Measurements from ENCODE around the gene POLA1.
"Not testable (repeated sequence)": the region's sequence is repeated elsewhere in the genome, so short reads cannot be mapped to it uniquely, and the experiment has no call there.

POLA1 gene

GRCh38 chrX:24693453-24694202 lies at the start of gene POLA1:
TSS of gene POLA1 (plus strand) at chrX:24693918. CDS start at chrX:24693962, 44 bp downstream.
- peak; percentile 44 to 74 (median 61) for DNase-seq (ENCODE audit: low read depth in 4 of 4, low spot score in 1 of 4)

- DNase-seq (ENCODE audit: low read depth in 4 of 4, low spot score in 1 of 4), result no peak
Observed at GRCh38 chrX:24646006-24646405, 47.7 kb upstream of the POLA1 start.

GRCh38 chrX:24646745-24647182 lies 47.0 kb upstream of the POLA1 start:
- DNase-seq (ENCODE audit: low read depth in 4 of 4, low spot score in 1 of 4), result no peak

DNA sequence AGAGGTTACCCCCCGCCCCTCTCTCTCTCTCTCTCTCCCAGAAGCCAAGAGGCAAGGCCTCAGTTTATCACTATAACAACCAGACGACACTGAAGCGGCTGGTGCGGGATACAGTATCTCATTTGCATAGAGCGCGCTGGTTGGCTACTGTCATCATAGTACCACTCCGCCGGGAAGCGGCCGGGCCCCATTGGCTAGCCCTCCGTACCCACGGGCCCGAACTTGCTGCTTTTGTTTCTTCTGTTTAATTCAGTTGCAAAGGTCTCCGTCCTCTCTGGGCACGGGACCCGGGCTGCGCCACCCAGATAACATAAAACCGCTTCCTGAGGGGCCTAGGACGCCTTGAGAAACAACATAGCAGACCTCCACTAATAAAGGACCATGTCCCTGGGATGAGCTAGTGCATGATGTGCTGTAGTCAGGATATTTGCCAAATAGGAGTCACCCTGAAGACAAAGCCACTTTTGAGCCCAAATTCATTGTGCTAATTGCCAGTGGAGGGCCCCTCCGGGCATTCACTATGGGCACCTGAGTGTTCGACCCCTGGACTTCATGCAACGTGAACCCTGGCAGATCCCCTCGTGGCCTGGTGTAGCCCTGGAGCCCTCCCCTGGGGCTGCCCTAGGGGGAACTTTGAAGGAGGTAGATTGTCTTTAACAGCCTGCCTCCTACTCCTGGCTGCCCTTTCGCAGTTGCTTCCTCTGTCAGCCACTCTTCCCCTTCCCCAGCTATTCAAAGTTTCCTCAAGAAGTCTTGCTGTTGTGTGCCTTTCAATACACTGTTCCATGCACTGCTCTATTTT lies 46.3 kb upstream of the POLA1 start, which contains the start of gene PCYT1B:
TSS of gene PCYT1B (minus strand) at position 91 of the 802 bp plus-strand sequence. CDS start 242 bp downstream, outside the sequence.
- peak in 3 of 4 experiments; percentile 17 to 47 (median 44) for DNase-seq (ENCODE audit: low read depth in 4 of 4, low spot score in 1 of 4)

DNA sequence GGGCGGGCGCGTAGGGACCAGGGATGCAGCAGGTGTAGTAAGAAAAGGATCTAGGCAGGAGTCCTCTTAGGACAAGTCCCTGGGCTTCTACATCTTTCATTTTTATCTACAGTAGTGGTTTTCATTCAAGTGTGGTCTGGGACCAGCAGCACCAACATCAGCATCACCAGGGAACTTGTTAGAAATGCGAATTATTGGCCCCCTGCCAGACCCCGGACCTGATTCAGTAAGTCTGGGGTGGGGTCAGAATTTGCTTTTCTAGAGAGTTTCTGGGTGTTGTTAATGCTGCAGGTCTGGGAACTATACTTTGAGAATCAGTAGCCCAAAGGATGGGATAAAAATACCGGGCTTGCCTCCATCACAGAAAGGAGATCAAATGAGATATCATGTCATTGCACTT lies 45.2 kb upstream of the POLA1 start:
- DNase-seq (ENCODE audit: low read depth in 4 of 4, low spot score in 1 of 4), result no peak

DNA sequence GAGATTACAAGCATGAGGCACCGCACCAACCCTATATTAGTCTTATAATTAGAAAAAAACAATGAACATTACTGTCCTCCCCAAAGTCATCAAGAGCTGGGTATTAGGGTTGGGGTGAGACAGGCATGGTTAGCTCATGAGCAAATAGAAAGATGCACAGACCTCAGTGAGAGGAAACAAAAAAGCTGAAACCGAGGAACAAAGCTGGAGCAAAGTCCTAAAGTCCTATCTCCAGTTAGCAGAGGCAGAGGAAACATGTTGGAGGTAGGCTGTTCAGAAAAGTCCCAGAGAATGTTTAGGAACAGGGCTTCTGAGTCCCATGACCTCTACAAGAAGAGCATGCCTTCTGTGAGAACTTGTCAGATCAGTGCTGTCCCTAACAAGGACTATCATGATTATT lies 41.9 kb upstream of the POLA1 start:
- DNase-seq (ENCODE audit: low read depth in 4 of 4, low spot score in 1 of 4), result no peak

DNA sequence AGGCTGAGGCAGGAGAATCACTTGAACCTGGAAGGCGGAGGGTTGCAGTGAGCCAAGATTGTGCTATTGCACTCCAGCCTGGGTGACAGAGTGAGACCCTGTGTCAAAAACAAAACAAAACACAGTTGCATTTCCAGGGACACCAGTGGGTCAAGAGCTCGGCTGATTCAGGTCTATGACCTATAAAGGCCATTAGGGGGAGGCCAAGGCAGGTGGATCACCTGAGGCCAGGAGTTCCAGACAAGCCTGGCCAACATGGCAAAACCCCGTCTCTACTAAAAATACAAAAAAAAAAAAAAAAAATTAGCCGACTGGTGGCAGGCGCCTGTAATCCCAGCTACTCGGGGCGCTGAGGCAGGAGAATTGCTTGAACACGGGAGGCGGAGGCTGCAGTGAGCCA lies 38.0 kb upstream of the POLA1 start:
- not testable (repeated sequence) for DNase-seq (ENCODE audit: low read depth in 4 of 4, low spot score in 1 of 4)

DNA sequence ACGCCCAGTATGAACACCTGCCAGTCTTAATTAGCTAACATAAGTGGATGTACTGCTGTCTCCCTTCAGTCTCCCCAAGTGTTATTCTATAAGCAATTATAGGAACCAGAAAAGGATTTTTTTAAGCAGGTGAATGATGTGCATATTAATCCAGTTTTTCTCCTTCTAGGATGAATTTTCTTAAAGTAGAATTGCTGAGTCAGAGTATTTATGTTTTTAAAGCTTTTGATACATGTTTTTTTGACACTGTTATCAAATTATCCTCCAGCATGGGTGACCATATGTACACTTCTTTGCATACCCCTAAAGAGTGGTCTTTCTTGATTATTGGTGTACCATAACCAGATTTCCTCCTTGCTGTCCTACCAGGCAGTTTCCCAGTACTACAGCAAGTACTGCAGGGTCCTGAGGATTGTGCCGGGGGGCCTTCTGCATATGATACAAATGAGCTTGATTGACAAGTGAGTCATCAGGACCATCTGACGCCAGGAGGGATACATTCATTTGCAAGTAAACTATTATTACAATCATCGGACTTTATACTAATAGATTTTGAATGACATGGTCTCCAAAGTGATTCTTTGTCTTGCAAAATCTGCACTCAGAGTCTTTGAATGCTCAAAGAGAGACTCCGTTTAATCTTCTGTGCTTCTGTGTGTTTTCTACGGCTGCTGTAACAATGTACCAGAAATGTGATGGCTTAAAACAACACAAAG lies 35.9 kb upstream of the POLA1 start:
- DNase-seq (ENCODE audit: low read depth in 4 of 4, low spot score in 1 of 4), result no peak

GRCh38 chrX:24658421-24658820 lies 35.3 kb upstream of the POLA1 start:
- no peak for DNase-seq (ENCODE audit: low read depth in 4 of 4, low spot score in 1 of 4)

DNA sequence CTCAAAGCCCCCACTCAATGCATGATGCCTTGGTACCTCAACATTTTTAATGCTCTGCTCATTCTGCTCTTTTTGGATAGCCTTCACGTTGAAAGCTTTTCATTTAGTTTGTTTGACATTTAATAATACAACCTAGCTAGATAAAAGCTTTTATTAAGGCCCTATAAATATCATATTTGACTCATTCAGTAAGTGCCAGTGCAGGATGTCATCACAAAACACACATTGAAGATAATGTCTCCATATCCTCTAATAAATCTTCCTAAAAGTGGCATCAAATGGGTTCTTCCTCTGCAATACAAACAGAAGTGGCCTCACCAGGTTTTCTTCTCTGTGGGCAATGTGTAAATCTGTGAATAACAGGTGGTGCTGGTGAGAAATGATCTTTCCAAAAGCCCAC lies 34.6 kb upstream of the POLA1 start:
- DNase-seq (ENCODE audit: low read depth in 4 of 4, low spot score in 1 of 4), result no peak

DNA sequence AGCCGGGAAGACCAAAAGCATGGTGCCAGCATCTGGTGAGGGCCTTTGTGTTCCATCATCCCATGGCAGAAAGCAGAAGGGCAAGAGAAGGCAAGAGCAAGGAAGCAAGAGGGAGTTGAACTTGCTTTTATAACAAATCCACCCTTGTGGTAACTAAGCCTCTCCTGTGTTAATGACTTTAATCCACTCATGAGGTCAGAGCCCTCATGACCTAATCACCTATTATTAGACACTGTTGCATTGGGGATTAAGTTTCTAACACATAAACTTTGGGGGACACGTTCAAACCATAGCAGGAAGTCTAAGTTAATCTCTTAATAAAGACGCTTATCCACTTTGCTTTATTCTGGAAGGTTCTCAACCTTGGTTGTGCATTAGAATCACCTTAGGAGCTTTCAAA lies 34.1 kb upstream of the POLA1 start:
- DNase-seq (ENCODE audit: low read depth in 4 of 4, low spot score in 1 of 4), result no peak

DNA sequence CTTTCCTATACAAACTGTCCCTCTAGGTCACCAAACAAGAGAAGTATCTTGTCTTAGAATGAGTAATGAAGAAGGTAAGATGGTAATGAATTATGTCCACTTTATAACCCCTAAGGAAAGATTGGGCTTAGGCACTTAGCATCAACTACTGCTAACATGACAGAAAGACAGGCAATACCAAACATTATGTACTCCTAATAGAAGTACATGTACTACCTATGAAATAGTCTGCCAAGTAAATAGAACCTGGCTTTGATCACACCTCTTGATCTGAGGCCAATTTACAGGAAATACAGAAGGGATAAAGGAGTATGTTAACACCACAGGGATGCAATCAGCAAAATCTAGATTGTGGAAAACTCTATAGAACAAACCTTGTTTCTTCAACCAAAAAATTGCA lies 32.4 kb upstream of the POLA1 start:
- no peak for DNase-seq (ENCODE audit: low read depth in 4 of 4, low spot score in 1 of 4)

DNA sequence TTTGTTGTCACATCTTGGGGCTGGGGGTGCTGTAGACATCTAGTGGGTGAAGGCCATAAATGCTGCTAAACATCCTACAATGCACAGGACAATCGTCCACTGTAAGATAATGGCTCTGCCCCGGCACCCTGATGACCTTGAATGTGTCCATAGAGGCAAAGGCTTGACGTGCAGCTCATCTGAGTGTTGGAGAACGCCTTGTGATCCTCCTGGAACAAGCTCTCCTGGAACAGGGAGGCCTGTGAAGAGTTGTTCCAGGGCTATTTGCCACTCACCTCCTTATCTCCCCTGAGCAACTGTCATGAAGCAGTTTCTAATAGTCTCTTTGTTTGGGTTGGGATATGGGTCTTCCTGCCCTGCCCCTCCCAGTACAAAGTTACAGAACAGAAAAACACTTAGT lies 31.4 kb upstream of the POLA1 start:
- DNase-seq (ENCODE audit: low read depth in 4 of 4, low spot score in 1 of 4), result no peak

GRCh38 chrX:24668111-24668510 lies 25.6 kb upstream of the POLA1 start:
- DNase-seq (ENCODE audit: low read depth in 4 of 4, low spot score in 1 of 4), result no peak

- no peak for DNase-seq (ENCODE audit: low read depth in 4 of 4, low spot score in 1 of 4)
Observed at GRCh38 chrX:24672701-24673190, 21.0 kb upstream of the POLA1 start.

DNA sequence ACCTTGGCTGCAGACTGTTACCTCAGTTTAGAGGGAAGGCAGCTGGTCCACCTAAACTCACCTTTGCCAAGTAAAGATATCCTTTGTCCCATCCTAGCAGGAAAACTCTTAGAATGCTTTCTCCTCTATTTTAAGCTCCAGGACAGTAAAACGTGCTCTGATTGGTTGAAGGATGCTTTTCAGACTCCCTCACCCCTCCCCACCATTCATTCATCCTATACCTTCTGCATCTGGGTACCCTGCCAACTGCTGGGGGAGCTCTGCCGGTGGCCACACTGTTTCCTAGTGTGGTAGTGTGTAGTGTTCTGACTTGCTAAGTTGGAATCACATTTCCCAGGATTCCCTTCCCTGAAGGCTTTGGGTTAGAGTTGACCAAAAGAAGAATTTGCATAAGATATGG lies 20.3 kb upstream of the POLA1 start:
- no peak for DNase-seq (ENCODE audit: low read depth in 4 of 4, low spot score in 1 of 4)

GRCh38 chrX:24676403-24677024 lies 17.2 kb upstream of the POLA1 start:
- DNase-seq (ENCODE audit: low read depth in 4 of 4, low spot score in 1 of 4), result no peak

- DNase-seq (ENCODE audit: low read depth in 4 of 4, low spot score in 1 of 4), result peak in 1 of 4 experiments; percentile 29
Observed at GRCh38 chrX:24682739-24683432, 10.8 kb upstream of the POLA1 start.

DNA sequence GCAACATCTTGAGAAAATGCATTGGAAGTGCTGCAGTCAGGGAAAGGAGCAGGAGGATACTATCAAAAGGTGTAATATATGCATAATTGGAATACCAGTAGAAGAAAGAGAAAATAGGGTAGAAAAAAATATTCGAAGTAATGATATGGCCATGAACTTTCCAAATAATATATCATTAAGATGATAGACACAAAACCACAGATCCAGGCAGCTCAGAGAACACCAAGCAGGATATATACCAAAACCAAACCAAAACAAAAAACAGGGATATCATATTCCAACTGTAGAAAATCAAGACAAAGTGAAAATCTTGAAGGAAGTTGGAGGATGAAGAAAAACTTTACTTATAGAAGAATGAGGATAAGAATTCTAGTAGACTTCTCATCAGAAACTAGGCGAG lies 9.7 kb upstream of the POLA1 start:
- no peak for DNase-seq (ENCODE audit: low read depth in 4 of 4, low spot score in 1 of 4)

DNA sequence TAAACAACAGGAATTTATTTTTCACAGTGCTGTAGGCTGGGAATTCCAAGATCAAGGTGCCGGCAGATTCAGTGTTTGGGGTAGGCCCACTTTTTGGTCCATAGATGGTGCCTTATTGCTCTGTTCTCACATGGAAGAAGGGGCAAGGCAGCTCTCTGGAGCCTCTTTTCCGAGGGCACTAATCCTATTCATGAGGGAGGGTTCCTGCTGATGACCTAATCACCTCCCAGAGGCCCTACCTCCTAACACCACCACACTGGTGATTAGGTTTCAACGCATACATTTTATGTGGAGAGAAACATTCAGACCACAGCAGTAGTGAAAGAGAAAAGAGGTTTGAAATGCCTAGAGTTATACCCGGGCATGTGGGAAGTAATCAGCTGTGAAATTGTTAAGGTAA lies 1.4 kb upstream of the POLA1 start:
- no peak for DNase-seq (ENCODE audit: low read depth in 4 of 4, low spot score in 1 of 4)
